ENCODE data around the gene MAPK7. TPM values are rescaled to one million over a fixed set of nuclear protein-coding genes. Genes with fewer than 3 reads are reported as not detected.
A peak's percentile ranks its signal among the peaks of the same experiment; 100 is the strongest.

MAPK7 gene
- total and polyA plus RNA-seq, 2 of the 8 experiments (the other 6 are each of a cell fraction or from before 2014, with no cell fraction given): 15.2 to 28.1 TPM

GRCh38 chr17:19410091-19410490, 31.8 kb downstream of the MAPK7 start:
- POLR2A ChIA-PET (ENCODE audit: partially characterized antibody): interaction anchor here (0.9 to 1.9 kb wide), 5 partner anchors 10 to 49 kb away, joined by 3 to 5 read pairs (median 3); no protein-coding TSS in a partner anchor
- Histone ChIP-seq H3K14ac (ENCODE audit: insufficient read length) (no peak overlapping the region), H4K20me1 (replicated peaks in 1 of 2; ENCODE audit: control insufficient read depth in 1 of 2, insufficient read depth in 2 of 2, low read length in 2 of 2) (peaks cover 0 to 1% of the 10 kb centered on the region in 2 experiments), H3K79me2 (ENCODE audit: control insufficient read depth in 1 of 2, insufficient read depth in 2 of 2, low read length in 2 of 2) (no peaks in the 10 kb centered on the region), H3K9ac (replicated peaks in 1 of 4; ENCODE audit: extremely low read depth in 1 of 4, low read depth in 3 of 4, low read length in 3 of 4) (no peak overlapping the region), H3K4me3 (ENCODE audit: extremely low read depth in 1 of 4, insufficient read depth in 2 of 4, low read depth in 3 of 4, low read length in 4 of 4) (no peak overlapping the region), H3K4ac (replicated peaks; ENCODE audit: insufficient read length, low read depth, low read length) (peak overlapping the region; percentile 39), H2AK5ac (ENCODE audit: low read depth, low read length) (no peak overlapping the region; the same call in 1 of the 2 replicates), H3K18ac (ENCODE audit: extremely low read depth, low read length) (no peak overlapping the region; the same call in 1 of the 2 replicates), H3K4me1 (replicated peaks in 1 of 4; ENCODE audit: control insufficient read depth in 3 of 4, insufficient read depth in 4 of 4, low read length in 3 of 4) (peaks cover 0 to 13% (median 6%) of the 10 kb centered on the region in 4 experiments; a peak in 4 of 7 replicates), H4K91ac (replicated peaks; ENCODE audit: insufficient read length, low read length) (no peak overlapping the region), H4K8ac (ENCODE audit: extremely low read depth, insufficient read depth, low read length) (peak overlapping the region; percentile 23; the same call in 1 of the 2 replicates), H3K23me2 (ENCODE audit: low read depth, low read length) (0 out of 2 replicates have a peak, but pooled peaks cover 5% of the 10 kb centered on the region), H2BK20ac (ENCODE audit: low read length) (0 out of 2 replicates have a peak overlapping the region, but pooled peaks have one; percentile 23), H3K9me3 (ENCODE audit: insufficient read depth in 2 of 2, low read depth in 1 of 2, low read length in 1 of 2) (no peaks in the 10 kb centered on the region), H2BK12ac (ENCODE audit: low read depth, low read length) (peak overlapping the region; percentile 62; the same call in 1 of the 2 replicates), H2AFZ (ENCODE audit: low read length) (no peak overlapping the region), H3K27me3 (replicated peaks in 1 of 4; ENCODE audit: control insufficient read depth in 3 of 4, extremely low read depth in 1 of 4, insufficient read depth in 3 of 4, low read length in 3 of 4) (peaks cover 0 to 4% (median 0%) of the 10 kb centered on the region in 4 experiments; a peak in 1 of 7 replicates), H3K79me1 (ENCODE audit: low read depth, low read length) (no peaks in the 10 kb centered on the region), H4K5ac (ENCODE audit: insufficient read length, low read depth, low read length) (no peak overlapping the region), H2BK5ac (ENCODE audit: low read depth, low read length) (peak overlapping the region; percentile 18; the same call in 1 of the 2 replicates), H2BK120ac (replicated peaks; ENCODE audit: low read depth, low read length) (no peak overlapping the region), H3K4me2 (ENCODE audit: insufficient read depth in 1 of 2, low read depth in 2 of 2, low read length in 2 of 2) (no peak overlapping the region), H3K27ac (ENCODE audit: low read depth, low read length) (no peak overlapping the region), H2BK15ac (ENCODE audit: low read length) (peak overlapping the region; percentile 40; the same call in 1 of the 2 replicates), H3K23ac (ENCODE audit: insufficient read length) (no peak overlapping the region), H3K36me3 (ENCODE audit: control insufficient read depth in 2 of 4, insufficient read depth in 4 of 4, low read length in 3 of 4) (no peaks in the 10 kb centered on the region), H3K56ac (replicated peaks; ENCODE audit: insufficient read length, low read depth, low read length) (peak overlapping the region; percentile 18)
- DNase-seq (ENCODE audit: low read depth in 1 of 2, low spot score in 2 of 2) (no peak), FAIRE-seq (no peak)
- CTCF ChIA-PET (ENCODE audit: partially characterized antibody): interaction anchor here (0.9 to 3.5 kb wide), 8 partner anchors 12 to 356 kb away, joined by 3 to 10 read pairs (median 6); partner anchors contain the start of genes B9D1 and MAPK7
- WGBS, 2 experiments (ENCODE audit: extremely low coverage in 1 of 2, insufficient coverage in 1 of 2, insufficient read length in 1 of 2, insufficient replicate concordance in 2 of 2, low coverage in 1 of 2, low lambda C conversion rate in 2 of 2, missing lambda C conversion rate in 1 of 2): 89% methylated on average over 6 of the region's 6 CpGs; no CpG with 5 or more reads in 1 of the 2 experiments
- TF ChIP-seq SP1 (IDR thresholded peaks at IDR 0.05; ENCODE audit: low read depth, low read length) (no peak), RXRA (IDR thresholded peaks at IDR 0.05; ENCODE audit: insufficient read depth, low read depth, low read length) (no peak), ASH2L (IDR thresholded peaks at IDR 0.05; ENCODE audit: low read length) (no peak), POLR2AphosphoS5 (IDR thresholded peaks at IDR 0.05; ENCODE audit: low read depth, low read length) (no peak), RBBP5 (IDR thresholded peaks at IDR 0.05; ENCODE audit: borderline replicate concordance, low read depth, low read length) (no peak), SUZ12 (IDR thresholded peaks at IDR 0.05; ENCODE audit: low read length) (no peak), ATF2 (IDR thresholded peaks at IDR 0.05; ENCODE audit: low read length) (no peak), KDM1A (IDR thresholded peaks at IDR 0.05; ENCODE audit: borderline replicate concordance, low read length) (no peak), RFX5 (IDR thresholded peaks at IDR 0.05; ENCODE audit: borderline replicate concordance, low read depth, low read length) (no peak), KDM5A (IDR thresholded peaks at IDR 0.05; ENCODE audit: low read length) (no peak), SIRT6 (IDR thresholded peaks at IDR 0.05; ENCODE audit: low read length) (no peak), EP300 (IDR thresholded peaks at IDR 0.05; ENCODE audit: borderline replicate concordance in 1 of 2, low read depth in 2 of 2, low read length in 2 of 2) (no peak)

Data from H1 (cell line).